GM18861 (cell line): ENCODE measurements around the gene KLK2.
"Not testable (repeated sequence)": the region's sequence is repeated elsewhere in the genome, so short reads cannot be mapped to it uniquely, and the experiment has no call there.

Experiments
- ATAC-seq: cut with Tn5 transposase; IDR thresholded peaks from one replicate; pipeline ENCODE4 v1.9.1; 2021; ENCODE audit not compliant: unreplicated experiment

The KLK2 gene

DNA sequence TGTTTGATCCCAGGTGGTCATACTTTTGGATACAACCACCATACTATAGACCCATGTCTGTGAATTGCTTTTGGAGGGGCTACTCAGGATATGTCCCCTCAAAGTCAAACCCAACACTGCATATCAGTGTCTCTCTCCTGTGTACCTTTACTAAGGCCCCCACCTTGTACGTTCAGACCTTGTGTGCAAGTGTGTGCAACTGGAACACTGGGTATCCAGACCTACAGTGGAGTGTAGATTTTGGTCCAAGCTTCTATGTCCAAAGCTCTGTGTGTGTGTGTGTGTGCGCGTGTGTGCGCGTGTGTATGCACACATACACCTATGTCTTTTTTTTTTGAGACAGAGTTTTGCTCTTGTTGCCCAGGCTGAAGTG, 18.0 kb downstream of the KLK2 start:
- ATAC-seq: no peak

DNA sequence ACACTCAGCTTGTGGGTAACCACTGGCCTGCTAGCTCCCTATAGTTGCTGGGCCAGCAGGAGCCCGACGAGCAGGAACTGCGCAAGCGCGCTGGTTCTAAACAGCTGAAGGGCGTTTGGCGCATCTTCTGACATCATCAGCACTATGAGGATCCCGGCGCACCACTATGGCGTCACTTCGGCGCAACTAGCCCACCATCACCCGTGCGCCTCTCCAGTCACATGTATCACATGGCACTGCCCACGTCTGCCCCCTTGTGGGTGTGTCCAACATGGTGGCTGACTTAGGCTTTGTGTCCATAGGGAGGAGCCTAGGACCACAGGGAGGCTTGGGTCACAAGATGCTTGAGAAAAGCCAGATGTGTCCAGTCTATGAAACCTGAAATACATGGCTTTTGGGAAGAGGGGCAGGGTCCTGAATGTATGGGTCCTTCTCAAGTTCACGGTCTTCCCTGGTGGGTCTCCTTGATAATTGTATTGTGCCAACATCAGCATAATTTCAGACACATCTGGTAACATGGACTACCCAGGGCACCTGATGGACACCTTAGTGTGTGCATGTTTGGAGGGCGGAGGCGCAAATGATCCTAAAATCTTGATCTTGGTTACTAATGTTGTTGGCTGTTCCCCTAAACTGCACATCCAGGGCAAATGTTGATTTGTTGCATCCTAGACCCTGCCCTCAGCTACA, 20.0 kb downstream of the KLK2 start:
- ATAC-seq: no peak

DNA sequence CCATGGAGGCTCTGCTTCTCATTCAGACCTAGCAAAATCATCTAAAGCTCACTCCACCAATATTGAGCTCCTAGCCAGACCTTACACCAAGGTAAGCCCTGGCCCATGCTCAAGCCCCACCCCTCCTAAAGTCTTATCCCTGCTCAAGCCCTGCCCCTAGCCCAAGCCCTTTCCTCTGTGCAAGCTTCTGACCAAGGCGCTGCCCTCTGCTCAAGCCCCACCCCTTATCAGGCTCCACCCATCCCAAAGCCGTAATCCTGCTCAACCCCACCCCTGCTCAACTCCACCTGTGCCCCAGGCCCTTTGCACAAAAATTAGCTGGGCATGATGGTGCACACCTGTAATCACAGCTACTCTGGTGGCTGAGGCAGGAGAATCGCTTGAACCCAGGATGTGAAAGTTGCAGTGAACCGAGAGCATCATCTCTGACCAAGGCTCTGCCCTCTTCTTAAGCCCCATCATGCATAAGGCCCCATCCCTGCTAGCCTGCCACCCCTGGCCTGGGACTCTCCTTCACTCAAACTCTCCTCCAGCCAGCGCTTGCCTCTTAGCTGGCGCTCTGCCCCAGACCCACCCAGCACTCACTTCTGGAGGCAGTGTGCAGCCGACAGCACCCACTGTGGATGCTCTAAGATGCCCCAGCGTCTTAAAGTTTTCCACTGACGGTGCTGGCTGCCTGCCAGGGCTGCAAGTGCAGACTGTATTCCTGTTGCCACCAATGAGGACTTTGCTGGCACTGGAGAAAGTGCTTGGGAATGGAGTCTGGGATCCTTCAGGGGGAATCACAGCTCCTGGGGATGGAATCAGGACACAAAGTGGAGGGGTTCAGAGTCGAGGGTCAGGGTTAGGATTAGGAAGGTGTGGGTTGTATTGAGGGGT, 21.5 kb downstream of the KLK2 start:
- no peak for ATAC-seq

DNA sequence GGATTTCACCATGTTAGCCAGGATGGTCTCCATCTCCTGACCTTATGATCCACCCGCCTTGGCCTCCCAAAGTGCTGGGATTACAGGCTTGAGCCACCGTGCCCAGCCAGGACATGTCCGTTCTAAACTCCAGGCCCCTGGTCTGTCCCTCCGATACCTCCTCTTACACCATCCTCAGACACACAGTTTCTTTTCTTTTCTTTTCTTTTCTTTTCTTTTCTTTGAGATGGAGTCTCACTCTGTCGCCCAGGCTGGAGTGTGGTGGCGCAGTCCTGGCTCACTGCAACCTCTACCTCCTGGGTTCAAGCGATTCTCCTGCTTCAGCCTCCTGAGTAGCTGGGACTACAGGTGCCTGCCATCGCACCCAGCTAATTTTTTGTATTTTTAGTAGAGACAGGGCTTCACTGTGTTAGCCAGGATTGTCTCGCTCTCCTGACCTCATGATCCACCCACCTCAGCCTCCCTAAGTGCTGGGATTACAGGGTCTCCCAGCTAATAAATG, 22.9 kb downstream of the KLK2 start:
- ATAC-seq: not testable (repeated sequence)

DNA sequence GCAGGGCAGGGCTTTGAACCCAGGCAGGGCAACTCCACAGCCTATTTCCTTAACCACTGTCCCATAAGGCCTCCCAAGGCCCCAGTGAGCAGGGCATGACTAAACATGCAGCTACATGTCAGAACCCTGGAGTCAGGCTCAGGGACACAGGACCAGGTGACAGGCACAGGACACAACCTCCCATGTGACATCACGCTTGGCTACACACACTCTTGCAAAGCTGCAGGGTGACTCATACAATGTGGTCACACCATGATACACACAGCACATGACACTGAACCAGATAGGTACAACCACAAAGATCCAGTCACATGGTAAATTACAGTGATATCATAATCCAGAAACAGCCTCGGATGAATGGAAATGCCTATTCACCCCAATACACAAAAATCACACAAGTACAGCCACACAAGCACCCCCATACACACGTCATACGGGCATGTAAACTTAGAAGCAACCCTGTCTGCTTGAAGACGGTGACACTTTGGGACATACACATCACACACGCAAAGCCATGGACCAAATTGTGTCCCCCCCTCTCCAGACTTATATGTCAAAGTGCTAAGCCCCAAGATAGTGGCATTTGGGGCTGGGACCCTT, 23.5 kb downstream of the KLK2 start:
- peak; percentile 69 for ATAC-seq

DNA sequence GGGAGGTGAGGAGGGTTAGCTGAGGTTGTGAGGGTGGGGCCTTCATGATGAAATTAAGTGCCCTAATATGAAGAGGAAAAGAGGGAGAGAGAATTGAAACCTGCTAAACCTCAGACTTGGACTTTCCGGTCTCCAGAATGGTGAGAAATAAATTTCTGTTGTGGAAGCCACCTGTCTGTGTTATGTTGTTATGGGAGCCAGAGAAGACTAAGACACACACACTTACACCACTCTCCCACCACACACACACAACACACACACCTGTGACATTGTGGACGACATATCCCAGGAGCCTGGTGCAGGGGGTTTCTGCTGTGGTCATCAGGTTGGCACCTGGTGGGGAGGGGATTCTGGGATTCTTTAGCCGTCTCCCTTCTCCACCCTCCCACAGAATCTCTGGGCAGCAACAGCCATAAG, 24.0 kb downstream of the KLK2 start:
- ATAC-seq: peak; percentile 9

DNA sequence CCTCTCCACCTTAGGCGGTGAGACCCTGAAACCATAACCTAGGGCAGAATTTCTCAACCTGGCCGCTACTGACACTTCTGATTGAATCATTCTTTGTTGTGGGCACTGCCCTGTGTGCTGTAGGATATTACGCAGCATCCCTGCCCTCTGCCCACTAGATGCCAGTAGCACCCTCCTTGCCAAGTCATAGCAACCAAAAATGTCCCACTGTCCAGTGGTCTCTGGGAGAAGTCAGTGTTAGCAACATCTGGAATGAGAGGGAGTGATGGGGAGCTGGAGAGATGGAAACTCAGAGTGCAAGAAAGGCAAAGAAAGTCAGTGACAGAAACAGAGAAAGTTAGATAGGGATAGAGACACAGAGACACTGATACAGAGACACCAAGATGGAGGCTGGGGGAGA, 24.4 kb downstream of the KLK2 start:
- ATAC-seq: peak; percentile 18

DNA sequence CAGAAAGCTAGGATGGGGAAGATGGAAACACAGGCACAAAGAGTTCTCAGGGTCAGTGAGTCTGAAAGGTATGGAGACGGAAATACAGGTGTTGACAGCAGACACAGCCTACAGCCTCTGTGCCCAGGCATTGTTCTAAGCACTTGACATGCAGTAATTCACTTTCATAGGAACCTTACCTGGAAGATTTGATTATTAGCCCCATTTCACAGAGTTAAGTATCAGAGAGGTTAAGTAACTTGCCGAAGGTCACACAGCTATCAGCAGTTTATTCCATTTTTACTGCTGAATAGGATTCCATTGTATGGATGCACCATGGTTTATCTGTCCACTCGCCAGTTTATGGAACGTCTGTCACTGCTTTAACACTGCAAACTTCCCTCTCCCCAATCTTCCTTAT, 24.8 kb downstream of the KLK2 start:
- no peak for ATAC-seq

DNA sequence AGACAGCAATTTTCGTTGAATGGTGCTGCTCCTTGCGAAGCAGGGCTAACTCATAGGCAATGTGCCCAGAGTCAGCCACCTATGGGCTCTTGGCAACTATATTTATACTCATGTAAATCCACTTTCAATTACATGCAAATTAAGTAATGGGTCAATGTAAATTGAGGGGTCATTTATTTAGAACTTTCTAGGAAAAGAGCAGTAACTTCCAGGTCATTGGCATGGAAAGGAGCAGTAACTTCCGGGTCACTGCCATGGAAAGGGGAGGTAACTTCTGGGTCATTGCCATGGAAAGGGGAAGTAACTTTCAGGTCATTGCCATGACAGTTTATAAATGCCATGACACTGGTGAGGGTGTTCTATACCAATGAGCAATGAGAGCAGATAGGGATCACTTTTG, 26.3 kb downstream of the KLK2 start:
- ATAC-seq: no peak

DNA sequence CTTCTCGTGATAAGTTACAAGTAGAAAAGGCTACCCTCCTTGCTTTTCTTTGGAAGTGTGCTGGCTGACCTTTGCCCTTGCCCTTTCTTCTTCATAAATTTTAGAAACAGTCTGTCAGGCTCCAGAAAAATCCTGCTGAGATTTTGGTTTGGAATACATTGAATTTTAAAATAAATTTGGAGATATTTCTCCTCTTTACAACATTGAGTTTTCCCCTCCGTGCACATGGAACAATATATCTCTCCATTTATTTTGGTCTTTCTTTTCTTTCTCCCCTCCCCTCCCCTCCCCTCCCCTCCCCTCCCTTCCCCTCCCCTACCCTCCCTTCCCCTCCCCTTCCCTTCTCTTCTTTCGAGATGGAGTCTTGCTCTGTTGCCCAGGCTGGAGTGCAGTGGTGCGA, 29.4 kb downstream of the KLK2 start:
- no peak for ATAC-seq

DNA sequence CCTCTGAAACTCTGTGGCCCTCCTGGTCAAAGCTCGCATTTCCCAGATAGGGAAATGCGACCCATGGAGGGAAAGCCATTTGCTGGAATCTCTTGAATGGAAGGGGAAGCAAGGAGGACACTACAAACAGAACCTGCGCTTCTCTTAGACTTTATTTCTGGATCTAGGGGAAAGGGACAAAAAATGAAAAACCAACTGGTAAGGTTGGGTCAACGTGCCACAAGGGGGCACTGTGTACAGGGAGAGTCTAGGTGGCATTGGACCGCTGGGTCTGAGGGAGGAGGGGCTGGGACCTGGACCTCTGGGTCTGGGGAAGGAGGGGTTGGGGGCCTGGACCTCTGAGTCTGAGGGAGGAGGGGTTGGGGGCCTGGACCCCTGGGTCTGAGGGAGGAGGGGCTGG, 33.0 kb downstream of the KLK2 start:
- no peak for ATAC-seq

DNA sequence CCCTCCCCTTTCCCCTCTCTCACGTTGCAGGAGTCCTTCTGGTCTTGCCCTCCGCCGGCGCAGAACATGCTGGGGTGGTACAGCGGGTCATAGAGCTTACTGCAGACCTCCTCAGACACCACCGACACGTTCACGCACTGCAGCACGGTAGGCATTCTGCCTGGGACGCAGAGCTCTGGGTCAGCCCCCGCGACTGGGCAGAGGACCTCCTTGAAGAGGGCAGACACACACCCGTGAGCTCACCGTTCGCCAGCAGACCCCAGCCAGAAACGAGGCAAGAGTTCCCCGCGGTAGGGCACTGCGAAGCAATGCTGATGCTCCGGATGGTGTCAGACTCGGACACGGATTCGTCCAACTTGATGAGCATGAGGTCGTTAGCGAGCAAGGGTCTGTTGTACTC, 35.1 kb downstream of the KLK2 start:
- no peak for ATAC-seq

DNA sequence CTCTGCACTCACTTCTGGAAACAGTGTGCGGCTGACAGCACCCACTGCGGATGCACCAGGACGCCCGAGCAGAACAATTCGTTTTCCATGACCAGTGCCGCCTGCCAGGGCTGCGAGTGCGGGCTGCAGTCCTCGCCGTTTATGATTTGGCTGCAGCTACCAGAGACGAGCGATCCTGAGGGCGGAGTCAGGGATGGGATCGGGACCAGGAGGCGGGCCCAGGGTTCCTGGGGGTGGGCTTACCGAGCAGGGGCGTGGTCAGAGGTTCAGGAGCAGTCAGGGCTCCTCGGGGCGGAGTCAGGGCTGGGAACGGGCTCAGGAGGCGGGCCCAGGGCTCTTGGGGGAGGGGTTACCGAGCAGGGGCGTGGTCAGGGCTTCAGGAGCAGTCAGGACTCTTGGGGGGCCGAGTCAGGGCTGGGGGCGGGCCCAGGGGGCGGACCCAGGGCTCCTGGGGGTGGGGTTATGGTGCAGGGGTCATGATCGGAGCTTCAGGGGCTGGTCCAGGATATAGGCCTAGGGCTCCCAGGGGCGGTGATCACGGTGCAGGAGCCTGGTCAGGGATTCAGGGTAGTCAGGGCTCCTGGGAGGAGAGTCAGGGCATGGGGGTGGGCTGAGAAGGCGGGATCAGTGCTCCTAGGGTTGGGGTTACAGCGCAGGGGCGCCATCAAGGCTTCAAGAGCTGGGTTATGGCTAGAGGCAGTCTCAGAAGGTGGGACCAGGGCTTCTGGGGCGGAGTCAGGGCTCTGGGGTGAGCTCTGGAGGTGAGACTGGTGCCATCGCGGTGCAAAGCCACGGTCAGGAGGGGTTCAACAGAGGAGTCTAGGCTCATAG, 36.2 kb downstream of the KLK2 start:
- no peak for ATAC-seq

DNA sequence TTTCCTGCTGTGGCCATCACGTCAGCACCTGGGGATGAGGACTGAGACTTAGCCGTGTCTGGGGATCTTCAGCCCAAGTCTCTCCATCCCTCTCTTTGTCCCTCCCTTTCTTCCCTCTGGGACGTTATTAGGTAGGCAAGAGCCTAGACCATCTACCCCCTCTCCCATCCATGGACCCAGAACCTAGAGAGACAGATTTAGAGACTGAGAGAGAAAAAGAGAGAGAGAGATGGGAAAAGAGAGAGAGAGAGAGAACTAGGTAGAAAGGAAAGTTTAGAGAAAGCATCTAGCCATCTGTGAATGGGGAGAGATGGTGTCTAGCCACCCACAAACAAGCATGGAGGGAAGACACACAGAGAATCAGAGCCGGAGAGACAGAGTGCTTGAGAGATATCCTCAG, 37.5 kb downstream of the KLK2 start:
- no peak for ATAC-seq

DNA sequence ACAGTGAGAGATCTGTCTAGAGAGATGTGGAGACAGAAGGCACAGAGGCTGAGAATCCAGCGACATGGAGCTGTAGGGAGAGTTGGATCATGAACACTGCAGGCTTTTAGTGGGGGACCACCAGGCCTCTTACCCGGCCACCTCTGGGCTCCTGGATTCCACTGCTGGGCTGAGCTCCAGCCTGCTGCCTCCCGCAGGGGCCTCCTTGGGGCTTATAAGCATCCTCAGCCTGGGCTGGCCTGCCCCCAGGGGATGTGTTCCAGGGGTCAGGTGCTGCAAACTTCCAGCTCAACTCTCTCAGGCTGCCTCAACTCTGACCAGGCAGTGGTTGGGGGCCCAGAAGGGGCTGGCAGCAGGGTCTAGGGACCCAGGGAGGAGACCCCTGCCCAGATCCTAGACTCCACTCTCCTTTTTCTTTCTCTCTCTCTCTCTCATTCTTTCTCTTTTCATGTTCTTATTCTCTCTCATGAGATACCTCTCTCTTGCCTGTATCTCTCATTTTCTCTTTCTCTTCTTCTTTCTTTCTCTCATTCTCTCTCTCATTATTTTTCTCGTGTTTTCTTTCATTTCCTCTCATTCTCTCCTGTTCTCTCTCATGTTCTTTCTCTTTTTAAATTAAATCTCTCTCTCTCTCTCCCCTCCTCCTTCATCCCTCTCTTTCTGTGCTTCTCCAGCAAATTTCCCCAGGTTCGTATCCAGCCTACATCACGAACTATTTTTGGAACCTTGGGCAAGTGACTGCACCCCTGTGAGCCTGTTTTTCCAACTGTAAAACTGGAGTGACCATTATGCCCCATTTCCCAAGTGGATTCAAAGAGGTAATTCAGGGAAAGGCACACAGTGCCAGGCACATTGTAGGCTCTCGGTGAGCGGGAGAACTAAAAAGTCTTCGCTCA, 38.2 kb downstream of the KLK2 start, which contains the start of gene KLK4:
Gene KLK4 (minus strand): TSS at position 190 of the 896 bp plus-strand sequence. CDS start 657 bp downstream, outside the sequence.
- no peak for ATAC-seq

DNA sequence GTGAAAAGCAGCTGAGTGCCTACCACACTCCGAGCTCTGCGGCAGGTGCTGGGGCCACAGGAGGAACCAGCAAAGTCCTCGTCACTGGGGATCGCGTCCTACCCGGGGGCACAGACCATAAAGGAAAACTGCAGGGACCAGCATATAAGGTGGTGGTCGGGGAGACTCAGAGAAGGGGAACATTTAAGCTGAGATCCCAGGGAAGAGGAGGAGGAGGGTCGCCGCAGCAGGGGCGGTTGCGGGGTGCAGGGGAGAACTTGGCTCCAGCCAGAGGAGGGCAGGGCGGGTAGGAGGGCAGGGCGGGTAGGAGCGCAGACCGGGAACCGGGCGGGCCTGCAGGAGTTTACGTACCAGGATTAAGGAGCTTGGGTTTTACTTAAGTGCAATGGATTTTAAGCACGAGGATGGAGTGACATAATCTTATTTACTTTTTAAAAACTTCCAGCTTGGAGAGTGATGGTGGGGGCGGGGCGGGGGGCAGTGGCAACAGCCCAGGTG, 38.9 kb downstream of the KLK2 start:
- ATAC-seq: no peak

DNA sequence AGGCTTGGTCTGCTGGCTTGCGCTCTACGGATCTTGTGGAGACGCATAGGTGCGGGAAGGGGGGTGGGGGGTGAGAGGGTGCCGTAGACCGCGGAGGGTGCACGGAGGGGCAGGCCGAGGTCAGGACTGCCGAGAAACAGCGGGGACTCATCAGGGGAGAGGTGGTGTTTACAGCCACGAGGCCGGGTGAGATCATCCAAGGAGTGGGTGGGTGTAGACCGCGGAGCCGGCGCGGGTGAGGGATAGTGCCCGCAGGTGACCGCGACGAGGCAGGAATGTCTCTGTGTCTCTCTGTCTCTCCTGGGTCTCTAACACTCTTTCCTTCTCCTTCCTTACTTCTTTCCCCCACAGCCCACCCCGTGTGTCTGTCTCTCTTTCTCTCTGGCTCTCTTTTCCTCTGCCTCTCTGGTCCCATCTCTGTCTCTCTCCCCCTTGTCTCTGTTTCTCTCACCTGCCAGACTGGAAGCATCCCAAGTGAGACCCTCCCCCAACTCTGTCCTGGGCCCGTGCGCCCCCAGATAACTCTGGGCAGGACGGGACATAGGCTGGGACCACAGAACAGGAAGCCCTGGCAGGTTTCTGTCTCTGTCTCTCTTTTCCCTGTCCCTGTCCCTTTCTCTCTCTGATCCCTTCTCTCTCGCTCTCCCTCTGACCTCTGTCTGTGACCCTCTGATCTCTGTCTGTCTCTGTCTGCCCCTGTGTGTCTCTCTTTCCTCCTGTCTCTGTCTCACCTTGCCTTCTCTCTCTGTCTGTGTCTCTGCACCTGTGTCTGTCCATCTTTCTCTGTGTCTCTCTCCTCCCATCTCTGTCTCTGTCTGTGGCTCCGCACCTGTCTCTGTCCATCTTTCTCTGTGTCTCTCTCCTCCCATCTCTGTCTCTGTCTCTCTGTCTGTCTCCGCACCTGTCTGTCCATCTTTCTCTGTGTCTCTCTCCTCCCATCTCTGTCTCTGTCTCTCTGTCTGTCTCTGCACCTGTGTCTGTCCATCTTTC, 39.8 kb downstream of the KLK2 start:
- ATAC-seq: no peak

DNA sequence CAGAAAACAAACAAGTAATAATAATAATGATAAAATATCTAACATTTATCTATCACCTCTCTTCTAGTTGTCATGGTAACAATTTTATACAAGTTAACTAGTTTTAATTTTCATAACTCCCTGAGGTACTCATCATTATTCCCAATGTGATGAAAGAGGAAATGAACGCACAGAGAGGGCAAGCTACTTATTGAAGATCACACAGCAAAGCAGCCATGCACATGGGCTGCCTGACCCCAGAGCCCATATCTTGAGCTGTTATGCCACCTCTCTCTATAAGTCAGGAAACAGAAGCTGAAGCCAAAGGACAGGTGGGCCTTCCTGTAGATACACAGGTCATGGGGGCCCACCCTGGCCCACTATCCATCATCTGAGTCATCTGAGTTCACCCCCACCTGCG, 42.8 kb downstream of the KLK2 start:
- ATAC-seq: no peak
